ENCODE results near the gene POLR1A. TPM values are rescaled to one million over a fixed set of nuclear protein-coding genes. Genes with fewer than 3 reads are reported as not detected.

Gene POLR1A
- total and polyA plus RNA-seq, 8 donors: 1.4 to 36.2 (median 5.5) TPM

DNA sequence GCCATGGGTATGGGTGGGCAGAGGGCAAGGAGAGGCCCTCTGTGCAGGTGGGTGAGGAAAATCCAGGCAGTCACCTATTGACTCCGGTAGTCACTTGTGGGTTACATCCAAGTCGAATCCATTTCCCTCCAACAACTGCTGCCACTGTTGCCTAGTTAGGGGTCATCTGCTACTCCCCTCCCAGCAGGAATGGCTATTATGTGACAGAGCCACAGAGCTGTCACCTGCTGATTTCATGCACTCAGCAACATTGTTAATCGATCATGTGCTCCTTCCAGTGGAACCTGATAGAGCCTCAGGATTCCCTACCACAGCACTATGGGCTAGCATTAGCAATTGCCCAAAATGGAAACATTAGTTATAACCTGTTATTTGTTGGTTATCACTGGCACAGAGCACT is 31.4 kb downstream of the POLR1A start:
- no peak overlapping the region for H3K27ac ChIP-seq
- WGBS, 5 donors: 83 to 99% (median 96%) methylated on average over 3 of the region's 3 CpGs
- no peak for DNase-seq
- no peak for TF ChIP-seq POLR2A (IDR thresholded peaks at IDR 0.05)
- H3K9me3 ChIP-seq: no peaks in the 10 kb centered on the region
- peaks cover 7 to 28% (median 14%) of the 10 kb centered on the region in 4 donors for H3K4me1 ChIP-seq
- intact Hi-C loops (cut with DNase I; ENCODE audit: low total_unique reads): no loop called here
- peaks cover 19 to 77% (median 62%) of the 10 kb centered on the region in 4 donors for H3K36me3 ChIP-seq
- H3K4me3 ChIP-seq: no peak overlapping the region
- no peaks in the 10 kb centered on the region for H3K27me3 ChIP-seq

DNA sequence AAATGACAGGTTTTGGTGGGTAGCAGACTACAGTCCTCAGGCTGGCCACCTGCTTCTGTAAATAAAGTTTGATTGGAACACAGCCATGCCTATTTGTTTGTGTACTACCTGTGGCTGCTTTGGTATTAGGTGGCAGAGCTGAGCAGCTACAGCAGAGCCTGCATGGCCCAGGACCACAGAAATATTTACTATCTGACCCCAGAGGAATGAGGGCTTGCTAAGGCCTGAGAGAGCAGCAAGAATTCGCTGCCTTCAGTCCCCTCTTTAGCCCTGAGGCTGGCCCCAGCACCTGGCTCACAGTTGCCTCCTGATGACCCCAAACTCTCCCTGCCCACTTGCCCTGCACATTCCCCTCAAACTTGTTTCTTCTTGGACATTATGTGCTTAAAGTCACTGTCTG is 32.5 kb downstream of the POLR1A start:
- Histone ChIP-seq H3K27me3 (no peaks in the 10 kb centered on the region), H3K4me1 (peaks cover 7 to 28% (median 14%) of the 10 kb centered on the region in 4 donors), H3K36me3 (peaks cover 25 to 82% (median 68%) of the 10 kb centered on the region in 4 donors), H3K27ac (peak overlapping the region in 2 of 5 donors; percentile 72 to 76), H3K4me3 (no peak overlapping the region), H3K9me3 (no peaks in the 10 kb centered on the region)
- TF ChIP-seq POLR2AphosphoS5 (IDR thresholded peaks at IDR 0.05) (no peak), POLR2A (IDR thresholded peaks at IDR 0.05) (no peak), EP300 (IDR thresholded peaks at IDR 0.05) (no peak)
- TF ChIP-seq, protein P1, sequence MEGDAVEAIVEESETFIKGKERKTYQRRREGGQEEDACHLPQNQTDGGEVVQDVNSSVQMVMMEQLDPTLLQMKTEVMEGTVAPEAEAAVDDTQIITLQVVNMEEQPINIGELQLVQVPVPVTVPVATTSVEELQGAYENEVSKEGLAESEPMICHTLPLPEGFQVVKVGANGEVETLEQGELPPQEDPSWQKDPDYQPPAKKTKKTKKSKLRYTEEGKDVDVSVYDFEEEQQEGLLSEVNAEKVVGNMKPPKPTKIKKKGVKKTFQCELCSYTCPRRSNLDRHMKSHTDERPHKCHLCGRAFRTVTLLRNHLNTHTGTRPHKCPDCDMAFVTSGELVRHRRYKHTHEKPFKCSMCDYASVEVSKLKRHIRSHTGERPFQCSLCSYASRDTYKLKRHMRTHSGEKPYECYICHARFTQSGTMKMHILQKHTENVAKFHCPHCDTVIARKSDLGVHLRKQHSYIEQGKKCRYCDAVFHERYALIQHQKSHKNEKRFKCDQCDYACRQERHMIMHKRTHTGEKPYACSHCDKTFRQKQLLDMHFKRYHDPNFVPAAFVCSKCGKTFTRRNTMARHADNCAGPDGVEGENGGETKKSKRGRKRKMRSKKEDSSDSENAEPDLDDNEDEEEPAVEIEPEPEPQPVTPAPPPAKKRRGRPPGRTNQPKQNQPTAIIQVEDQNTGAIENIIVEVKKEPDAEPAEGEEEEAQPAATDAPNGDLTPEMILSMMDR (IDR thresholded peaks at IDR 0.05): no peak
- intact Hi-C loops (cut with DNase I; ENCODE audit: low total_unique reads): no loop called here
- no peak for DNase-seq
- WGBS, 5 donors: 70 to 100% (median 89%) methylated on average over 1 of the region's 1 CpG

DNA sequence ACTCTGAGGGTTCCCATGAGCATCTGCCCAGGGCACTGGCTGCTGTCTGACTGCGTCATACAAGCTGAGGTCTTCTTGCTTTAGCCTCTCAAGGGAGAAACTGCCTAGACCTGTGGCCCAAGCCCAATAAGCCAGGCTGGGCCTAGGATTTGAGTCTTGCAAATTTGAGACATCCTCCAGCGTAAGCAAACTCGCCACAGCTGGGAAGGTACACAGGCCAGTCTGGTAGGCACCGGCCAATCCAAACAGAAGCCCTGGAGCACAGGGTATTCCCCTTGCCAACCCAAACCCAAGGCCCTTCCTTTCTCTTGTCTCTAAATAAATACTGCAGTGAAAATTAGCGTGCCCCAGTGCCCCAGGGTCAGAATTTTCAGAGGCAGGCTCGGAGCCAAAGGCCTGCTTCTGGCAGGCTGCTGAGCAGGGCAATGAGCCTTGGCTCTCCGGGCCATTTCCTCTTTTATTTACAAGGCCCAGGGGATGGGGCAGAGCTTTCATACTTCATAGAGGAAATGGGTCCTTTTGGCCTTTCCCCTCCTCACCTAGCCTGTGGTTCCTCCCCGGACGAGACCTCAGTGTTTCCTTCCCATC is 33.3 kb downstream of the POLR1A start:
- peak; percentile 40 to 82 for DNase-seq
- peak in 1 of 3 donors; percentile 29 for TF ChIP-seq POLR2AphosphoS5 (IDR thresholded peaks at IDR 0.05)
- TF ChIP-seq EP300 (IDR thresholded peaks at IDR 0.05): no peak
- Histone ChIP-seq H3K36me3 (peaks cover 22 to 80% (median 66%) of the 10 kb centered on the region in 4 donors), H3K4me3 (no peak overlapping the region), H3K4me1 (peaks cover 7 to 34% (median 14%) of the 10 kb centered on the region in 4 donors), H3K27me3 (no peaks in the 10 kb centered on the region), H3K9me3 (no peaks in the 10 kb centered on the region), H3K27ac (peak overlapping the region in 4 of 5 donors; percentile 2 to 76 (median 61))
- whole genome bisulfite sequencing, 5 donors: 22 to 36% (median 26%) methylated on average over 9 of the region's 9 CpGs
- intact Hi-C loops (cut with DNase I; ENCODE audit: low total_unique reads): no loop called here

DNA sequence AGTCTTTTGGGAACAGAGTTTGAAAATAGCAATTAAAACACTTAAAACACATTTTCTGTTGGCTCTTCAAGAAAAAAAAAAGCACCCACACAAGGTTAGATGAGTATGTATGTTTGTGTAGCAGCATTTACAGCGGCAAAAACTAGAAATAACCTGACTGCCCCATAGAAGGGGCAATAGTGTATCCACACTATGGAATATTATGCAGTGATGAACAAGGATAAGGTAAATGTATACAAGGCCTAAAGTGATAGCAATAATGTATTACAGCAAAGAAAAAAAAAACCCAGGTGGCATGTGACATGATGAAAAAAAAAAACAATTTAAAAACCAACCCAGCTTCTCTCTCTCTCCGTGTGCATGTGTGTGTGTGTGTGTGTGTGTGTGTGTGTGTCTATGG is 34.8 kb downstream of the POLR1A start:
- no peak overlapping the region for H3K4me3 ChIP-seq
- 73 to 90% (median 88%) methylated on average over 2 of the region's 2 CpGs for WGBS, 5 donors
- no peaks in the 10 kb centered on the region for H3K27me3 ChIP-seq
- H3K27ac ChIP-seq: no peak overlapping the region
- intact Hi-C loops (cut with DNase I; ENCODE audit: low total_unique reads): no loop called here
- H3K36me3 ChIP-seq: peaks cover 19 to 78% (median 63%) of the 10 kb centered on the region in 4 donors
- no peaks in the 10 kb centered on the region for H3K9me3 ChIP-seq
- DNase-seq: no peak
- TF ChIP-seq POLR2AphosphoS5 (IDR thresholded peaks at IDR 0.05) (no peak), EP300 (IDR thresholded peaks at IDR 0.05) (no peak), POLR2A (IDR thresholded peaks at IDR 0.05) (no peak)
- TF ChIP-seq, protein P1 (IDR thresholded peaks at IDR 0.05): no peak
- peaks cover 7 to 34% (median 14%) of the 10 kb centered on the region in 4 donors for H3K4me1 ChIP-seq

DNA sequence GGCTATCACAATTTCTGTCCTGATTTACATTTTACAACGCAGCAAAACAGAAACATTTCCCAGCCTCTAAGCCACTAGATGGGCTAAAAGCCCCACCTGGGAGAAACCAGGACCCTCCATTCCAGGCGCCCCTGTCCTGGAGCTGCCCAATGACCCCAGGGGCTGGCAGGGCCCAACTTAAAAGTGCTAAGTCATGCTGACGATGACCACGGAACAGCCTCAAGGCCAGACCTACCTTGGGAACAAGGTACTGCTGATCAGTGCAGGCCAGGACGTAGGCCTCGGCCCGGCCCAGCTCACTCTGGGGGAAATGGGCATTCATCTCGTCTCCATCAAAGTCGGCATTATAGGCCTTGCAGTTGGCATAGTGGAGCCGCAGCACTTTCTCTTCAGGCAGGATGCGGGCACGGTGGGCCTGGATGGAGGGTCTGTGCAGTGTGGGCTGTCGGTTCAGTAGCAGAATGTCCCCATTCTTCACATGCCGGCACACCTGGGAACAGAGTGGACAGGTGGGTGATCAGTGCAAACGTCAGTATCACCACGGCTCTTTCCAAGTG is 35.8 kb downstream of the POLR1A start:
- H3K4me1 ChIP-seq: peaks cover 7 to 34% (median 14%) of the 10 kb centered on the region in 4 donors

More for the DNA sequence above, 35.8 kb downstream of the POLR1A start:
- peaks cover 20 to 78% (median 67%) of the 10 kb centered on the region in 4 donors for H3K36me3 ChIP-seq
- WGBS, 5 donors: 93 to 100% (median 96%) methylated on average over 13 to 16 of the region's 16 CpGs
- no peak overlapping the region for H3K4me3 ChIP-seq
- DNase-seq: no peak
- TF ChIP-seq POLR2A (IDR thresholded peaks at IDR 0.05) (no peak), POLR2AphosphoS5 (IDR thresholded peaks at IDR 0.05) (no peak), EP300 (IDR thresholded peaks at IDR 0.05) (no peak)
- TF ChIP-seq, protein P1 (IDR thresholded peaks at IDR 0.05): no peak
- intact Hi-C loops (cut with DNase I; ENCODE audit: low total_unique reads): no loop called here
- H3K27ac ChIP-seq: no peak overlapping the region
- no peaks in the 10 kb centered on the region for H3K9me3 ChIP-seq
- H3K27me3 ChIP-seq: no peaks in the 10 kb centered on the region
